Peyer's patch (tissue), 4 donors: Measurements from ENCODE around the gene PTRHD1. TPM values are rescaled to one million over a fixed set of nuclear protein-coding genes. Genes with fewer than 3 reads are reported as not detected.

Experiments
- DNase-seq, 3 donors: peaks; one replicate each; pipeline ENCODE4 v3.0.0-alpha.2; 2017 to 2019
- H3K27ac ChIP-seq, 4 donors: fragments of 200-600 bp; sonication (generic); one replicate each; pipeline ENCODE4 v1.5.1; 2016 to 2019
- H3K27me3 ChIP-seq, 2 donors: fragments of 200-600 bp; sonication (generic); one replicate each; pipeline ENCODE4 v1.5.1; 2019
- H3K36me3 ChIP-seq, 3 donors: fragments of 200-600 bp; sonication (generic); one replicate each; pipeline ENCODE4 v1.5.1; 2016 to 2019
- H3K4me1 ChIP-seq, 4 donors: fragments of 200-600 bp; sonication (generic); one replicate each; pipeline ENCODE4 v1.5.1; 2016 to 2019
- H3K4me3 ChIP-seq, 4 donors: fragments of 200-600 bp; sonication (generic); 1 replicate in 3 of 4; 2 replicates in 1 of 4; pipeline ENCODE4 v1.5.1; 2016 to 2019; ENCODE audit warnings: mild to moderate bottlenecking in 1 of 4
- H3K9me3 ChIP-seq, 4 donors: fragments of 200-600 bp; sonication (generic); one replicate each; pipeline ENCODE4 v1.5.1; 2016 to 2019; ENCODE audit warnings: mild to moderate bottlenecking in 1 of 4
- POLR2A ChIP-seq, 2 donors: fragments of 450-650 bp; IDR thresholded peaks; one replicate each; pipeline ENCODE4 v1.5.1; 2017; ENCODE audit warnings: antibody characterized with exemption in 2 of 2, mild to moderate bottlenecking in 2 of 2, moderate library complexity in 2 of 2
- total RNA-seq, 4 donors: library from RNA; depleted of rRNA; stranded (reverse); fragments of >200 nt; gene quantifications; one replicate each; pipeline ENCODE4 v1.1.0, GENCODE V29; 2016
- TF ChIP-seq, protein P1 (sequence below), 6 experiments: fragments of 450-650 bp in 4 of 6; fragments of 200-600 bp in 2 of 6; sonication (generic) in 1 of 6; IDR thresholded peaks; one replicate each; pipeline ENCODE4 v1.5.1; 2017 to 2019; ENCODE audit warnings: antibody characterized with exemption in 6 of 6, mild to moderate bottlenecking in 3 of 6, moderate library complexity in 1 of 6

Gene PTRHD1
- total RNA-seq, 4 donors from 2014 or later = 19.9 to 38.7 (median 21.2) TPM

GRCh38 chr2:24834733-24835395, 41.7 kb upstream of the PTRHD1 start:
- no peak overlapping the region for H3K4me3 ChIP-seq
- DNase-seq = peak in 1 of 3 donors; percentile 30
- H3K27ac ChIP-seq = no peak overlapping the region
- H3K9me3 ChIP-seq = no peaks in the 10 kb centered on the region
- peaks cover 0 to 34% (median 0%) of the 10 kb centered on the region in 3 donors for H3K36me3 ChIP-seq
- H3K27me3 ChIP-seq = no peaks in the 10 kb centered on the region
- H3K4me1 ChIP-seq = no peaks in the 10 kb centered on the region
- TF ChIP-seq, protein P1, sequence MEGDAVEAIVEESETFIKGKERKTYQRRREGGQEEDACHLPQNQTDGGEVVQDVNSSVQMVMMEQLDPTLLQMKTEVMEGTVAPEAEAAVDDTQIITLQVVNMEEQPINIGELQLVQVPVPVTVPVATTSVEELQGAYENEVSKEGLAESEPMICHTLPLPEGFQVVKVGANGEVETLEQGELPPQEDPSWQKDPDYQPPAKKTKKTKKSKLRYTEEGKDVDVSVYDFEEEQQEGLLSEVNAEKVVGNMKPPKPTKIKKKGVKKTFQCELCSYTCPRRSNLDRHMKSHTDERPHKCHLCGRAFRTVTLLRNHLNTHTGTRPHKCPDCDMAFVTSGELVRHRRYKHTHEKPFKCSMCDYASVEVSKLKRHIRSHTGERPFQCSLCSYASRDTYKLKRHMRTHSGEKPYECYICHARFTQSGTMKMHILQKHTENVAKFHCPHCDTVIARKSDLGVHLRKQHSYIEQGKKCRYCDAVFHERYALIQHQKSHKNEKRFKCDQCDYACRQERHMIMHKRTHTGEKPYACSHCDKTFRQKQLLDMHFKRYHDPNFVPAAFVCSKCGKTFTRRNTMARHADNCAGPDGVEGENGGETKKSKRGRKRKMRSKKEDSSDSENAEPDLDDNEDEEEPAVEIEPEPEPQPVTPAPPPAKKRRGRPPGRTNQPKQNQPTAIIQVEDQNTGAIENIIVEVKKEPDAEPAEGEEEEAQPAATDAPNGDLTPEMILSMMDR (IDR thresholded peaks at IDR 0.05) = no peak
- no peak for TF ChIP-seq POLR2A (IDR thresholded peaks at IDR 0.05)

DNA sequence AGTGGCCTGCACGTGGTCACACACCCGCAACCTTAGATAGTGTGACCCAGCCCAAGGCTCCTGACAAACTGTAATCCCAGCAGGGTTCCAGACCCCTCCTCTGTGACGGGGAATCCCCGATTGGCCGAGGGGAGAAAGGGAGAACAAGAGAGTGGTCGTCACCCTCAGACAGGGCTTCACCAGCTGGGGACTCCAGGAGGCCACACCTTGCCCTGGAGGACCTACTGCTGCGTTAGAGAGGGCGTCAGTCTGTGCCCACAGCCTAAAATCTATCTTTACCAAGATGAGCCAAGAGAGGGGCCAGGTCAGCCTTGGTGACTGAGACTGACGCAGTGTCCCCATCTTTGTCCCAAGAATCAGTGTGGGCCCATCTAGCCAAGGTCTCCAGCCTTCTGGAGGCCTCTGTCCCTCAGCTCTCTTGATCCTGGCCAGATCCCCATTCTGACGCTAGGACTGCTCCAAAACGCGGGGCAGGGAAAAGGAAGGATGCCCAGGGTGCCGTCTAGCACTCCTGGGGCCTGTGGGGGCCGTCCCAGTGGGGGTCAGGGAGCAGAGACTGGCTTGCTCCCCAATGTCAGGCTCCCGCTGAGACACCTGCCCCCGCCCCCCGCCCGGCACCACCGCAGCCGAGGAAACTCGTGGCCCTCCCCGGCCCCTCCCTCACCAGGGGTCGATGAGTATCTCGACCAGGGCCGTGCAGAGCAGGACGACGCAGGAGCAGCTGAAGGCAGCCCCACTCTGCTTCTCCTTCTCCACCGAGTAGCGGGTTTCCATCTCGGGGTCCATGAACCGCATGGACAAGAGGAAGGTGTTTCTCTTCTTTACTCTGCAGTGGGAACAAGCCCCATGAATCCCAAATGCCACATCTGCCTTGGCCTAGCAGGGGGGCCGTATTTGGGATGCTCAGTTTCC, 40.9 kb upstream of the PTRHD1 start:
- TF ChIP-seq, protein P1 (IDR thresholded peaks at IDR 0.05) = no peak
- TF ChIP-seq POLR2A (IDR thresholded peaks at IDR 0.05) = no peak
- Histone ChIP-seq H3K9me3 (no peaks in the 10 kb centered on the region), H3K27me3 (no peaks in the 10 kb centered on the region), H3K4me3 (no peak overlapping the region), H3K27ac (no peak overlapping the region), H3K36me3 (peaks cover 0 to 32% (median 0%) of the 10 kb centered on the region in 3 donors), H3K4me1 (no peaks in the 10 kb centered on the region)
- peak in 1 of 3 donors; percentile 43 for DNase-seq

DNA sequence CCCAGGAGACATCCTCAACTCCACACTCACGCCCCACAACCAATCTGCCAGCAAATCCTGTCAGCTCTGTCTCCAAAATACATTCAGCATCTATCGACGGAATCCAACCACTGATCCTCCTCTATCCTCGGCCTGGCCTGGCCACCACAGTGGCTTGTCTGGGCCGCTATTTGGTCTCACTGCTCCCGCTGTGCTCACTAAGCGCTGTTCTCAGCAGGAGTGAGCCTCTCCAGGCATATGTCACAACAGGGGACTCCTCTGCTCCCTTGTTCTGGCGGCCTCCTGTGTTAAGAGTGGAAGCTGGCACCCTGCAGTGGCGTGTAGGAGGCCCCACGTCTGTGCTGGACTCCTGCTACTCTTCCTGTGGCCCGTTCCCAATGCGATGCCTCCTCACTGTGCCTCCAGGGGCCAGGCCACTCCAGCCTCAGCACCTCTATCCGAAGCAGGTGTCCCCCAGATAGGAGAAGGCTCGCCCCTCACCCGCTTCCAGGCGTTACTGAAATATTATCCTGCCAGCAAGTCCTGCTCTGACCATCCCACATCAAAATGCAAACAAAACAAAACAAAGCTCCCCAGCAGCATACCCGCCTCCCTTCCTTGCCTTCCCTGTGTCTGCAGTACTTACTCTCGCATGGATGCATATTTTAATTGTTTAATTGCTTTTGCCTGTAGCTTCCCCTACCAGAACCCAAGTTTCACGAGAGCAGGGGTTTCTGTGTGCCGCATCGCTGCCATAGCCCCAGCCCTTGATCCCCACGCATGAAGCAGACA, 39.9 kb upstream of the PTRHD1 start:
- TF ChIP-seq, protein P1 (IDR thresholded peaks at IDR 0.05) = no peak
- TF ChIP-seq POLR2A (IDR thresholded peaks at IDR 0.05) = no peak
- no peak overlapping the region for H3K27ac ChIP-seq
- peaks cover 0 to 32% (median 0%) of the 10 kb centered on the region in 3 donors for H3K36me3 ChIP-seq

GRCh38 chr2:24832521-24832920, 39.3 kb upstream of the PTRHD1 start:
- DNase-seq = peak in 1 of 3 donors; percentile 33
- Histone ChIP-seq H3K36me3 (peaks cover 0 to 31% (median 0%) of the 10 kb centered on the region in 3 donors), H3K27me3 (no peaks in the 10 kb centered on the region)

More for the DNA sequence above, 39.9 kb upstream of the PTRHD1 start:
- no peaks in the 10 kb centered on the region for H3K4me1 ChIP-seq
- no peaks in the 10 kb centered on the region for H3K9me3 ChIP-seq
- H3K27me3 ChIP-seq = no peaks in the 10 kb centered on the region
- no peak overlapping the region for H3K4me3 ChIP-seq
- peak in 1 of 3 donors; percentile 28 for DNase-seq

More at GRCh38 chr2:24832521-24832920, 39.3 kb upstream of the PTRHD1 start:
- Histone ChIP-seq H3K4me3 (no peak overlapping the region), H3K9me3 (no peaks in the 10 kb centered on the region), H3K4me1 (peaks cover 0 to 3% (median 0%) of the 10 kb centered on the region in 4 donors), H3K27ac (no peak overlapping the region)
- TF ChIP-seq, protein P1 (IDR thresholded peaks at IDR 0.05) = no peak
- TF ChIP-seq POLR2A (IDR thresholded peaks at IDR 0.05) = no peak
